Astrocyte (in vitro differentiated cells and primary cell): ENCODE results near the gene AGTPBP1.

Source experiments
- CTCF ChIP-seq: IDR thresholded peaks from 2 replicates; pipeline ENCODE4 v1.5.1; 2011; ENCODE audit warnings: low read depth, mild to moderate bottlenecking, inconsistent platforms, low read length, moderate library complexity; ENCODE audit not compliant: insufficient read depth
- EZH2 ChIP-seq: IDR thresholded peaks from 2 replicates; pipeline ENCODE4 v1.6.1; 2012; ENCODE audit warnings: mild to moderate bottlenecking, low read length, inconsistent platforms; ENCODE audit not compliant: insufficient read depth

- TF ChIP-seq CTCF (no peak), EZH2 (no peak)
Observed at GRCh38 chr9:85554349-85554748, 187.4 kb downstream of the AGTPBP1 start.
